IMR-90 (cell line): ENCODE results near the gene ZNF410. TPM values are rescaled to one million over a fixed set of nuclear protein-coding genes. Genes with fewer than 3 reads are reported as not detected.

Experiments used
- ATAC-seq: fragments of 200-7000 bp; cut with Tn5 transposase; 2 replicates; pipeline ENCODE4 v1.9.1; 2020; ENCODE audit warnings: low read depth, mild to moderate bottlenecking, moderate library complexity
- BruUV-seq: library from RNA; stranded (reverse); fragments of 400-500 nt; replicated peaks from 2 replicates; lab custom pipeline; 2021; lab: Mats Ljungman, UMichigan
- CTCF ChIA-PET: fragments of 300-600 bp; formaldehyde crosslinking; extraction: SDS; loops from one replicate; lab custom pipeline; 2021; ENCODE audit warnings: antibody characterized with exemption; lab: Yijun Ruan, JAX
- POLR2A ChIA-PET: fragments of 300-600 bp; sonication (Branson Sonifier 250); formaldehyde crosslinking; loops from one replicate; lab custom pipeline; 2022; ENCODE audit warnings: antibody characterized with exemption; ENCODE audit not compliant: unreplicated experiment; lab: Charles Lee
- DNase-seq: peaks from one replicate; pipeline ENCODE4 v3.0.0; 2013
- H2AFZ ChIP-seq: replicated peaks from 2 replicates; pipeline ENCODE3; 2013; ENCODE audit warnings: low read length, mild to moderate bottlenecking; ENCODE audit not compliant: poor library complexity
- H2AK5ac ChIP-seq: 2 replicates; pipeline ENCODE4 v1.6.1; 2013; ENCODE audit warnings: low read depth, low read length, inconsistent platforms
- H2AK9ac ChIP-seq: replicated peaks from 2 replicates; pipeline ENCODE3; 2013; ENCODE audit warnings: mild to moderate bottlenecking, low read depth, low read length, moderate library complexity; ENCODE audit not compliant: poor library complexity
- H2BK120ac ChIP-seq: 2 replicates; pipeline ENCODE4 v1.6.1; 2013; ENCODE audit warnings: low read depth, low read length, inconsistent platforms
- H2BK15ac ChIP-seq: 3 replicates; pipeline ENCODE4 v1.6.1; 2013; ENCODE audit warnings: low read depth, low read length, inconsistent platforms
- H2BK20ac ChIP-seq: 2 replicates; pipeline ENCODE4 v1.6.1; 2013; ENCODE audit warnings: low read depth, mild to moderate bottlenecking, inconsistent platforms, low read length, moderate library complexity
- H2BK5ac ChIP-seq: 2 replicates; pipeline ENCODE4 v1.6.1; 2013; ENCODE audit warnings: mild to moderate bottlenecking, low read depth, low read length, inconsistent platforms; ENCODE audit not compliant: poor library complexity, severe bottlenecking
- H3K14ac ChIP-seq: replicated peaks from 2 replicates; pipeline ENCODE4 v1.6.1; 2013; ENCODE audit warnings: low read depth, low read length, inconsistent platforms
- H3K18ac ChIP-seq: 2 replicates; pipeline ENCODE4 v1.6.1; 2013; ENCODE audit warnings: low read depth, low read length, control low read depth
- H3K23ac ChIP-seq: 2 replicates; pipeline ENCODE4 v1.6.1; 2013; ENCODE audit warnings: low read depth, low read length, inconsistent platforms
- H3K27ac ChIP-seq: 2 replicates; pipeline ENCODE4 v1.5.1; 2013; ENCODE audit warnings: mild to moderate bottlenecking, control low read depth, low read length; ENCODE audit not compliant: insufficient read depth
- H3K27me3 ChIP-seq: 2 replicates; pipeline ENCODE4 v1.6.1; 2013; ENCODE audit warnings: low read length; ENCODE audit not compliant: control insufficient read depth, insufficient read depth
- H3K36me3 ChIP-seq: 2 replicates; pipeline ENCODE4 v1.6.1; 2013; ENCODE audit warnings: low read length, mixed read lengths; ENCODE audit not compliant: control insufficient read depth, insufficient read depth
- H3K4ac ChIP-seq: 2 replicates; pipeline ENCODE4 v1.6.1; 2013; ENCODE audit warnings: low read depth, low read length, inconsistent platforms
- H3K4me1 ChIP-seq: 2 replicates; pipeline ENCODE4 v1.6.1; 2013; ENCODE audit warnings: low read length, mixed read lengths; ENCODE audit not compliant: control insufficient read depth, insufficient read depth
- H3K4me2 ChIP-seq: 2 replicates; pipeline ENCODE4 v1.6.1; 2013; ENCODE audit warnings: low read depth, mild to moderate bottlenecking, control low read depth, low read length, moderate library complexity
- H3K4me3 ChIP-seq: 2 replicates; pipeline ENCODE4 v1.5.1; 2013; ENCODE audit warnings: low read depth, mild to moderate bottlenecking, control low read depth, low read length, moderate library complexity; ENCODE audit not compliant: insufficient read depth
- H3K56ac ChIP-seq: 2 replicates; pipeline ENCODE4 v1.6.1; 2013; ENCODE audit warnings: low read length, inconsistent platforms; ENCODE audit not compliant: insufficient read depth; ENCODE audit errors: extremely low read depth
- H3K79me1 ChIP-seq, 2 experiments: 2 replicates each; pipeline ENCODE4 v1.6.1; 2013; ENCODE audit warnings: low read length in 2 of 2, inconsistent platforms in 1 of 2, low read depth in 1 of 2
- H3K9ac ChIP-seq: 2 replicates; pipeline ENCODE4 v1.6.1; 2013; ENCODE audit warnings: low read depth, low read length, control low read depth
- H3K9me1 ChIP-seq: 2 replicates; pipeline ENCODE4 v1.6.1; 2013; ENCODE audit warnings: low read length, inconsistent platforms; ENCODE audit not compliant: insufficient read depth
- H3K9me3 ChIP-seq: 2 replicates; pipeline ENCODE4 v1.6.1; 2013; ENCODE audit warnings: low read length; ENCODE audit not compliant: control insufficient read depth, insufficient read depth
- H4K20me1 ChIP-seq: 2 replicates; pipeline ENCODE4 v1.6.1; 2013; ENCODE audit warnings: low read length, inconsistent platforms; ENCODE audit not compliant: insufficient read depth
- H4K5ac ChIP-seq: 2 replicates; pipeline ENCODE4 v1.6.1; 2013; ENCODE audit warnings: mild to moderate bottlenecking, low read depth, low read length, control low read depth
- H4K8ac ChIP-seq, 2 experiments: 2 replicates each; pipeline ENCODE4 v1.6.1; 2013; ENCODE audit warnings: low read depth in 2 of 2, low read length in 2 of 2, control low read depth in 1 of 2, inconsistent platforms in 1 of 2
- H4K91ac ChIP-seq: 2 replicates; pipeline ENCODE4 v1.6.1; 2013; ENCODE audit warnings: low read depth, low read length, inconsistent platforms; ENCODE audit not compliant: insufficient read depth
- BHLHE40 ChIP-seq: fragments of 150-350 bp; IDR thresholded peaks from 2 replicates; pipeline ENCODE4 v1.6.1; 2016; ENCODE audit warnings: mild to moderate bottlenecking, low read depth, low read length
- CHD1 ChIP-seq: IDR thresholded peaks from 2 replicates; pipeline ENCODE4 v1.6.1; 2012; ENCODE audit warnings: low read depth, low read length, improper control_type of control experiment
- CTCF ChIP-seq: conservative IDR thresholded peaks from 2 replicates; pipeline ENCODE4 v1.5.1; 2012; ENCODE audit warnings: mild to moderate bottlenecking, low read depth, low read length, improper control_type of control experiment
- ELK1 ChIP-seq: fragments of 150-350 bp; IDR thresholded peaks from 2 replicates; pipeline ENCODE4 v1.6.1; 2016; ENCODE audit warnings: low read depth, mild to moderate bottlenecking, low read length, moderate library complexity, borderline replicate concordance
- FOS ChIP-seq: fragments of 150-350 bp; IDR thresholded peaks from 2 replicates; pipeline ENCODE4 v1.6.1; 2016; ENCODE audit warnings: low read depth, low read length
- MAFK ChIP-seq: IDR thresholded peaks from 2 replicates; pipeline ENCODE4 v1.6.1; 2012; ENCODE audit warnings: low read depth, low read length, improper control_type of control experiment
- POLR2A ChIP-seq: IDR thresholded peaks from 2 replicates; pipeline ENCODE4 v1.6.1; 2012; ENCODE audit warnings: mild to moderate bottlenecking, low read depth, low read length
- RAD21 ChIP-seq: IDR thresholded peaks from 2 replicates; pipeline ENCODE4 v1.6.1; 2012; ENCODE audit warnings: low read length, improper control_type of control experiment
- RCOR1 ChIP-seq: IDR thresholded peaks from 2 replicates; pipeline ENCODE4 v1.6.1; 2012; ENCODE audit warnings: mild to moderate bottlenecking, low read length, improper control_type of control experiment; ENCODE audit not compliant: insufficient replicate concordance
- SMC3 ChIP-seq: fragments of 150-350 bp; IDR thresholded peaks from 2 replicates; pipeline ENCODE4 v1.6.1; 2016; ENCODE audit warnings: low read depth, mild to moderate bottlenecking, antibody characterized with exemption, low read length, moderate library complexity
- USF2 ChIP-seq: fragments of 150-350 bp; IDR thresholded peaks from 2 replicates; pipeline ENCODE4 v1.6.1; 2017; ENCODE audit warnings: mild to moderate bottlenecking, antibody characterized with exemption, low read length, low read depth
- WGBS, 2 experiments: methylation state at CpG; one replicate each; pipeline versions ENCODE4 v1.1.5 to v1.1.7; 2013; ENCODE audit warnings: missing lambda C conversion rate in 2 of 2; ENCODE audit not compliant: insufficient read length in 1 of 2; ENCODE audit errors: extremely low coverage in 2 of 2; 5-methylcytosine and 5-hydroxymethylcytosine counted together
- dilution Hi-C: fragments of 300-500 bp; cut with HindIII; formaldehyde crosslinking; loops from one replicate; pipeline ENCODE4 v1.14.3; 2018; ENCODE audit warnings: low sequenced_read_pairs; ENCODE audit not compliant: unreplicated experiment
- in situ Hi-C: fragments of 300-500 bp; cut with MboI; formaldehyde crosslinking; loops from 3 replicates; pipeline ENCODE4 v1.14.3; 2019; ENCODE audit warnings: low sequenced_read_pairs, inconsistent platforms, mixed read lengths
- intact Hi-C: fragments of 100-400 bp; cut with micrococcal nuclease; formaldehyde crosslinking; loops from 2 replicates; pipeline ENCODE4 v1.10.0; 2022
- polyA plus RNA-seq, 3 experiments: library from polyadenylated mRNA; depleted of rRNA; stranded (reverse); fragments of >200 nt; gene quantifications; 2 replicates each; pipeline ENCODE4 v1.2.3, GENCODE V29; 2012; ENCODE audit warnings: low replicate concordance in 1 of 3
- total RNA-seq: library from RNA; depleted of rRNA; stranded (reverse); fragments of >200 nt; gene quantifications from 2 replicates; pipeline ENCODE4 v1.2.3, GENCODE V29; 2012

ZNF410 gene
- total and polyA plus RNA-seq, 2 of the 4 experiments (the other 2 are of a cell fraction) = 27.9 to 89.1 TPM

- intact Hi-C loops (no loop called here), dilution Hi-C loops (no loop called here), in situ Hi-C loops (no loop called here)
- Histone ChIP-seq H2BK5ac (no peak overlapping the region), H3K18ac (no peak overlapping the region), H3K27me3 (no peaks in the 10 kb centered on the region), H4K91ac (no peak overlapping the region), H2AK9ac (no peak overlapping the region), H2BK20ac (no peak overlapping the region), H3K9ac (no peak overlapping the region), H3K79me1 (peaks cover 4 to 33% of the 10 kb centered on the region in 2 experiments), H2BK120ac (no peak overlapping the region), H4K8ac (no peak overlapping the region), H3K14ac (no peak overlapping the region), H4K20me1 (peaks cover 39% of the 10 kb centered on the region), H3K23ac (no peak overlapping the region), H3K27ac (no peak overlapping the region), H2AK5ac (no peak overlapping the region), H4K5ac (no peak overlapping the region), H3K9me1 (no peaks in the 10 kb centered on the region; the same call in none of the 2 replicates), H3K4me2 (no peak overlapping the region; the same call in 1 of the 2 replicates), H2BK15ac (no peak overlapping the region), H3K36me3 (no peaks in the 10 kb centered on the region; the same call in 1 of the 2 replicates), H3K56ac (no peak overlapping the region), H3K9me3 (no peaks in the 10 kb centered on the region), H2AFZ (no peak overlapping the region), H3K4me1 (peaks cover 2% of the 10 kb centered on the region; the same call in 1 of the 2 replicates), H3K4ac (no peak overlapping the region), H3K4me3 (no peak overlapping the region)
- CTCF ChIA-PET = interaction anchor here (0.6 kb wide), 1 partner anchor 409 kb away, joined by 3 read pairs; no protein-coding TSS in a partner anchor
- TF ChIP-seq CHD1 (no peak), FOS (no peak), ELK1 (no peak), BHLHE40 (no peak), MAFK (no peak), SMC3 (no peak), RAD21 (no peak), CTCF (no peak), POLR2A (no peak), USF2 (no peak), RCOR1 (no peak)
- no TSS peak for BruUV-seq
- DNase-seq (no peak), ATAC-seq (no peak)
- WGBS, 2 experiments = no CpG with 5 or more reads among the region's 3 CpGs
- POLR2A ChIA-PET = no interaction called here
Measured at GRCh38 chr14:73888460-73888725, 1.7 kb downstream of the ZNF410 start.
